Ovary (tissue), 9 donors: ENCODE results near the gene KCTD19. TPM values are rescaled to one million over a fixed set of nuclear protein-coding genes. Genes with fewer than 3 reads are reported as not detected.

ENCODE experiments used
- DNase-seq, 5 donors: peaks; one replicate each; pipeline ENCODE4 v3.0.0-alpha.2; 2019 to 2020
- H3K27ac ChIP-seq, 2 donors: fragments of 200-600 bp; one replicate each; pipeline versions ENCODE4 v1.5.1 to v1.8.0; 2019 to 2022
- H3K27me3 ChIP-seq: fragments of 200-600 bp; one replicate; pipeline ENCODE4 v1.8.0; 2022
- H3K36me3 ChIP-seq: fragments of 200-600 bp; sonication (generic); one replicate; pipeline ENCODE4 v1.5.1; 2019
- H3K4me1 ChIP-seq: one replicate; pipeline ENCODE4 v1.8.1; 2013; ENCODE audit warnings: mild to moderate bottlenecking, moderate library complexity; ENCODE audit not compliant: insufficient read depth
- H3K4me3 ChIP-seq: fragments of 200-600 bp; sonication (generic); one replicate; pipeline ENCODE4 v1.5.1; 2017
- H3K9me3 ChIP-seq, 2 donors: fragments of 200-600 bp in 1 of 2; sonication (generic) in 1 of 2; one replicate each; pipeline versions ENCODE4 v1.5.1 to v1.8.1; 2013 to 2019; ENCODE audit warnings: mild to moderate bottlenecking in 1 of 2, moderate library complexity in 1 of 2
- EP300 ChIP-seq: sonication (generic); formaldehyde crosslinking; IDR thresholded peaks from one replicate; pipeline ENCODE4 v1.6.1; 2017; ENCODE audit warnings: antibody characterized with exemption
- POLR2A ChIP-seq: fragments of 450-650 bp; IDR thresholded peaks from one replicate; pipeline ENCODE4 v1.6.1; 2017; ENCODE audit warnings: antibody characterized with exemption, mild to moderate bottlenecking, moderate library complexity
- WGBS, 3 donors: extraction: QIAGEN DNeasy Blood & Tissue Kit in 1 of 3; methylation state at CpG; one replicate each; pipeline versions ENCODE4 v1.1.5 to v1.1.7; 2013 to 2017; 5-methylcytosine and 5-hydroxymethylcytosine counted together
- intact Hi-C, 4 donors: fragments of 100-400 bp; cut with DNase I; formaldehyde crosslinking; loops; one replicate each; pipeline versions ENCODE4 v1.11.0 to v1.15.1; 2022 to 2023
- polyA plus RNA-seq, 2 donors: library from polyadenylated mRNA; stranded (reverse); fragments of 200-250 nt in 1 of 2; fragments of 350-450 nt in 1 of 2; fragmentation: Illumina TruSeq in 1 of 2; extraction: RNeasy Lipid Tissue Mini Kit (QIAGEN cat#74804) in 1 of 2; gene quantifications; one replicate each; pipeline ENCODE4 v1.2.3, GENCODE V29; 2013 to 2014
- total RNA-seq, 7 donors: library from RNA; depleted of rRNA in 2 of 7; stranded (reverse); fragments of >200 nt in 2 of 7; fragmentation: NEBNext Ultra II Directional in 3 of 7; extraction: Animal tissue kit (Norgen Biotek cat#: 25700) in 3 of 7; gene quantifications; one replicate each; pipeline versions ENCODE4 v1.1.0 to v1.2.4, GENCODE V29; 2016 to 2023
- TF ChIP-seq, protein P1 (sequence below), 3 donors: fragments of 450-650 bp in 2 of 3; fragments of 200-600 bp in 1 of 3; IDR thresholded peaks; one replicate each; pipeline versions ENCODE4 v1.5.1 to v1.8.0; 2016 to 2022; ENCODE audit warnings: antibody characterized with exemption in 3 of 3, mild to moderate bottlenecking in 1 of 3
- donor health status: DM: no; HTN: no; CAD: no; lungs with moderate emphysema.
- donor health status: DM: no; HTN: no; CAD: no.
- donor health status: Bipolar disorder and iron deficiency.
- donor health status: DM: yes; HTN: yes; CAD: no.
- donor health status: DM: no; HTN: no; CAD: no.
- donor health status: DM: yes; HTN: yes; CAD: no.

KCTD19 gene
- total and polyA plus RNA-seq, 9 donors = 0.05 to 0.70 (median 0.12) TPM; not detected in 4

DNA sequence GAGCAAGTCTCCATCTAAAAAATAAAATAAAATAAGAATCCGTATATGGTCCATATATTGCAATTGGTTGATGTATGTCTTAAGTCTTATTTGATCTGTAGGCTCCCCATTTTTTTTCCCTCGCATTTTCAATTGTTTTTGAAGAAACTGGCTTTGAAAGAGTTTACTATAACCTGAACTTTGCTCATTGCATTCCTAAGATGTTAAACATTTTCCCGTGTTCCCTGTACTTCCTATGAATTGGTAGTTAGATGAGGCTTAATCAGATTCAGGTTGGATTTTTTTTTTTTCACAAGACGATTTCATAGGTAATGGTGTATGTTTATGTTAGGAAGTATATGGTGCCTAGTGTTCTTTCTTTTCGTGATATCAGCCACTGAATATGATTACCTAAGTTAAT is 3.4 kb upstream of the KCTD19 start:
- Histone ChIP-seq H3K27ac (no peak overlapping the region), H3K4me3 (no peak overlapping the region), H3K36me3 (no peaks in the 10 kb centered on the region), H3K9me3 (no peaks in the 10 kb centered on the region), H3K4me1 (peaks cover 8% of the 10 kb centered on the region), H3K27me3 (no peaks in the 10 kb centered on the region)
- TF ChIP-seq EP300 (no peak), POLR2A (no peak)
- TF ChIP-seq, protein P1, sequence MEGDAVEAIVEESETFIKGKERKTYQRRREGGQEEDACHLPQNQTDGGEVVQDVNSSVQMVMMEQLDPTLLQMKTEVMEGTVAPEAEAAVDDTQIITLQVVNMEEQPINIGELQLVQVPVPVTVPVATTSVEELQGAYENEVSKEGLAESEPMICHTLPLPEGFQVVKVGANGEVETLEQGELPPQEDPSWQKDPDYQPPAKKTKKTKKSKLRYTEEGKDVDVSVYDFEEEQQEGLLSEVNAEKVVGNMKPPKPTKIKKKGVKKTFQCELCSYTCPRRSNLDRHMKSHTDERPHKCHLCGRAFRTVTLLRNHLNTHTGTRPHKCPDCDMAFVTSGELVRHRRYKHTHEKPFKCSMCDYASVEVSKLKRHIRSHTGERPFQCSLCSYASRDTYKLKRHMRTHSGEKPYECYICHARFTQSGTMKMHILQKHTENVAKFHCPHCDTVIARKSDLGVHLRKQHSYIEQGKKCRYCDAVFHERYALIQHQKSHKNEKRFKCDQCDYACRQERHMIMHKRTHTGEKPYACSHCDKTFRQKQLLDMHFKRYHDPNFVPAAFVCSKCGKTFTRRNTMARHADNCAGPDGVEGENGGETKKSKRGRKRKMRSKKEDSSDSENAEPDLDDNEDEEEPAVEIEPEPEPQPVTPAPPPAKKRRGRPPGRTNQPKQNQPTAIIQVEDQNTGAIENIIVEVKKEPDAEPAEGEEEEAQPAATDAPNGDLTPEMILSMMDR (IDR thresholded peaks at IDR 0.05) = no peak
- no peak for DNase-seq
- WGBS, 3 donors = 47 to 58% (median 55%) methylated on average over 5 of the region's 5 CpGs
- intact Hi-C loops = no loop called here

DNA sequence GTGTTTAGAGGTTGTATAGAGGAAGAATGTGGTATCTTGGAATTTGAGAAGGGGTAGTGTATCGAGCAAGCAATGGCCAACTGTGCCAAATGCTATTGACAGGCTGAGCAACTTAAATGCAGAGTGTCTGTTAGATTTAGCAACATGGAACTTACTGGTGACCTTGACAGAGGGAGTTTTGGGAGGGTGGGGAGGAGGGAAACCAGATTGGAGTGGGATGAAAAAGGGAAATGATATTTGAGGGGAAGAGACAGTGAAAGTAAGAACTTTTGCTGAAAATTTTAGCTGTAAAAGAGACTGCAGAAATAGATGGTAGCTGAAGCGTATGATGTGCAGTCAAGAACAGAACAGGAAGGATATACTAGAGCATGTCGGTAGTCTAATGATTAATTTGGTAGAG is 1.2 kb upstream of the KCTD19 start:
- Histone ChIP-seq H3K4me3 (no peak overlapping the region), H3K36me3 (no peaks in the 10 kb centered on the region), H3K27me3 (no peaks in the 10 kb centered on the region), H3K27ac (peak overlapping the region in 1 of 2 donors; percentile 26), H3K4me1 (peaks cover 8% of the 10 kb centered on the region), H3K9me3 (no peaks in the 10 kb centered on the region)
- DNase-seq = no peak
- WGBS, 3 donors = 27 to 45% (median 27%) methylated on average over 3 of the region's 3 CpGs
- TF ChIP-seq EP300 (no peak), POLR2A (no peak)
- TF ChIP-seq, protein P1 (IDR thresholded peaks at IDR 0.05) = no peak
- intact Hi-C loops = no loop called here

DNA sequence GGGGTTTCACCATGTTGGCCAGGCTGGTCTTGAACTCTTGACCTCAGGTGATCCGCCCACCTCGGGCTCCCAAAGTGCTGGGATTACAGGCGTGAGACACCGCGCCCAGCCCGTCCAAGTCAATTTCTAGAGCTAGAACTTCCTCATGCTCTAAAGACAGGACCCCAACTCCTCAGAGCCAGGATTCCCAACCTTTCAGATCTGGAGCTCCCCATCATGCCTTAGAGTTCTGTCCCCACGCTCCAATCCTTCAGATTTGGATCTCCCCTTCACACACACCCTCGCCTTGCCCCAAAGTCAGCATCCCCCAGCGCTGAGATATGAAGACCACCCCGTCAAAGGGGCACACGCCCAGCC is 448 bp downstream of the KCTD19 start:
- WGBS, 3 donors = 22 to 40% (median 35%) methylated on average over 11 of the region's 11 CpGs

GRCh38 chr16:67317853-67318252 is 8.7 kb downstream of the KCTD19 start:
- no peak for TF ChIP-seq EP300
- no peak for TF ChIP-seq POLR2A
- TF ChIP-seq, protein P1 (IDR thresholded peaks at IDR 0.05) = no peak
- no peaks in the 10 kb centered on the region for H3K27me3 ChIP-seq
- DNase-seq = no peak
- H3K4me1 ChIP-seq = no peaks in the 10 kb centered on the region
- no peaks in the 10 kb centered on the region for H3K9me3 ChIP-seq
- intact Hi-C loops = no loop called here
- H3K36me3 ChIP-seq = no peaks in the 10 kb centered on the region
- no peak overlapping the region for H3K27ac ChIP-seq
- H3K4me3 ChIP-seq = no peak overlapping the region

More for the DNA sequence above, 448 bp downstream of the KCTD19 start:
- intact Hi-C loops = no loop called here
- Histone ChIP-seq H3K4me1 (peaks cover 8% of the 10 kb centered on the region), H3K27ac (no peak overlapping the region), H3K36me3 (no peaks in the 10 kb centered on the region), H3K4me3 (peak overlapping the region; percentile 41), H3K27me3 (no peaks in the 10 kb centered on the region), H3K9me3 (no peaks in the 10 kb centered on the region)
- DNase-seq = no peak
- TF ChIP-seq, protein P1 (IDR thresholded peaks at IDR 0.05) = no peak
- TF ChIP-seq EP300 = no peak

DNA sequence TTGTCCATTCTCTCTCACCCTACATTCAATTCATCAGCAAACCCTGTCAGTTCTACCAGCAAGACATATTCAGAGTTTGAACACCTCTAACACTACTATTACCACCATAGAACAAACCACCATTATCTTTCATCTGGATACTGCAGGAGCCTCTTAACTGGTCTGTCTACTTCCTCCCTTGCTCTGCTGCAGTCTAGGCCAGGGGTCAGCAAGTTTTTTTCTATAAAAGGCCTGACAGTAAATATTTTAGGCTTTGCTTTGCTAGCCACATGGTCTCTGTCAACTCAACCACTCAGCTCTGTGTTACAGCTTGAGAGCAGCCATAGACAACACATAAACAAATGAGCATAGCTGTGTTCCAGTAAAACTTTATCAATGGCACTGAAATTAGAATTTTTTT is 13.8 kb downstream of the KCTD19 start:
- Histone ChIP-seq H3K27ac (no peak overlapping the region), H3K4me3 (no peak overlapping the region), H3K36me3 (no peaks in the 10 kb centered on the region), H3K4me1 (no peaks in the 10 kb centered on the region), H3K9me3 (no peaks in the 10 kb centered on the region), H3K27me3 (no peaks in the 10 kb centered on the region)
- no peak for DNase-seq
- TF ChIP-seq POLR2A (no peak), EP300 (no peak)
- TF ChIP-seq, protein P1 (IDR thresholded peaks at IDR 0.05) = no peak
- intact Hi-C loops = no loop called here
